Naive thymus-derived CD8-positive, alpha-beta T cell (primary cell): ENCODE measurements around the gene PDE9A. TPM values are rescaled to one million over a fixed set of nuclear protein-coding genes. Genes with fewer than 3 reads are reported as not detected.

Experiments
- ATAC-seq, 2 donors: fragments of 150-1000 bp; cut with Tn5 transposase in 1 of 2; sonication (Bioruptor Pico), chemical (Tn5 transposase) in 1 of 2; 1 replicate in 1 of 2; 2 replicates in 1 of 2; pipeline ENCODE4 v1.10.0; 2021; ENCODE audit warnings: mild to moderate bottlenecking in 2 of 2, moderate library complexity in 2 of 2
- POLR2A ChIA-PET: fragments of 350-600 bp; sonication (Branson Sonifier 250); formaldehyde crosslinking; loops from one replicate; lab custom pipeline; 2021; ENCODE audit warnings: antibody characterized with exemption; lab: Charles Lee
- DNase-seq, 10 donors: peaks; one replicate each; pipeline versions ENCODE4 v3.0.0 to v3.0.0-alpha.2; 2020 to 2022
- H3K27ac Mint-ChIP-seq, 10 donors: one replicate each; pipeline ENCODE4 v1.8.0; 2020 to 2022; ENCODE audit warnings: mild to moderate bottlenecking in 10 of 10, mixed read lengths in 10 of 10, moderate library complexity in 4 of 10, inconsistent platforms in 1 of 10
- H3K27me3 Mint-ChIP-seq, 5 donors: one replicate each; pipeline ENCODE4 v1.8.0; 2021 to 2022; ENCODE audit warnings: mixed read lengths in 5 of 5
- H3K36me3 Mint-ChIP-seq, 3 donors: one replicate each; pipeline ENCODE4 v1.8.0; 2020 to 2022; ENCODE audit warnings: mixed read lengths in 3 of 3, mild to moderate bottlenecking in 2 of 3, inconsistent platforms in 1 of 3
- H3K4me1 Mint-ChIP-seq, 4 donors: one replicate each; pipeline ENCODE4 v1.8.0; 2021 to 2022; ENCODE audit warnings: mixed read lengths in 4 of 4
- H3K4me3 Mint-ChIP-seq, 10 donors: one replicate each; pipeline ENCODE4 v1.8.0; 2020 to 2022; ENCODE audit warnings: mild to moderate bottlenecking in 10 of 10, mixed read lengths in 10 of 10, moderate library complexity in 6 of 10, inconsistent platforms in 1 of 10
- H3K9me3 Mint-ChIP-seq, 9 donors: one replicate each; pipeline ENCODE4 v1.8.0; 2020 to 2022; ENCODE audit warnings: mixed read lengths in 9 of 9, mild to moderate bottlenecking in 3 of 9, inconsistent platforms in 1 of 9, moderate library complexity in 1 of 9
- polyA plus RNA-seq, 3 donors: library from polyadenylated mRNA; unstranded; fragments of 300-500 nt; fragmentation: Illumina TruSeq; gene quantifications; one replicate each; pipeline ENCODE4 v1.2.3, GENCODE V29; 2021
- total RNA-seq, 8 experiments: library from RNA in 2 of 8; stranded (reverse) in 2 of 8; gene quantifications; one replicate each; pipeline ENCODE4 v1.2.3 and lab custom pipeline; 2021 to 2026

The PDE9A gene
- total and polyA plus RNA-seq, 5 experiments from 2014 or later, result 3.6 to 17.1 (median 5.1) TPM

DNA sequence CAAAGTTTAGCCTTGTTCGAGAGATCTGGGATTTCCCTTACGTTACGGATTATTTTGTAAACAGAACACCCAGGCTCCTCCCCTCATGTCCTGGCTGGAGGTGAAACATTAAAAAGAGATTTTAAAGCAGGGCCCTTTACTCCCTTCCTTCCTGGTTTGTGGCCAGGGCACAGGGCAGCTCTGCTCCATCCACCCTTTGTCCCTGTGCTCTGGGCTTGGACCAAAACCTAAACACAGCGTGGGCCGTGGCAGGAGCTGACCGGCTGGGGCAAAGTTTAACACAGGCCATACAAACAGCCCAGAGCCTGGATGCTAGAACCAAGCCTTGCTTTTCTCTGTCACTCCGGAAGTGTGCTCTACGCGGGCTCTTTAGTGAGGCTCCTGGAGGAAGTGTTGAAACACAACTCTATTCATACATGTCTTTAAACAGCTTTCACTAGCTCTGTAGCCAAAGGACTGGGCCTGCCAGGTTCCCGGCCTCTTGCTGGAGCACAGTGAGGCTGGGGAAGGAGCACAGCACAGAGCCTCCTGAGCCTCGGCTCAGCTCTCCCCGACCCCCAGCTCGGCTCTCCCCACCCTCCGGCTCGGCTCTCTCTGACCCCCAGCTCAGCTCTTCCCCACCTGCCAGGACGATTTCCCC, 84.7 kb downstream of the PDE9A start:
- ATAC-seq, result peak; percentile 92
- Mint-ChIP-seq H3K9me3 (no peaks in the 10 kb centered on the region), H3K4me1 (peaks cover 18 to 61% (median 60%) of the 10 kb centered on the region in 4 donors), H3K27ac (peak overlapping the region; percentile 74 to 100 (median 99)), H3K36me3 (peaks cover 7 to 16% (median 14%) of the 10 kb centered on the region in 3 donors), H3K4me3 (peak overlapping the region in 9 of 10 donors; percentile 69 to 87 (median 81)), H3K27me3 (no peaks in the 10 kb centered on the region)
- POLR2A ChIA-PET, result interaction anchor here (0.5 to 3.2 kb wide), 10 partner anchors 9 to 153 kb away, joined by 3 to 40 read pairs (median 5); partner anchors contain the start of gene PDE9A
- DNase-seq, result peak in 7 of 10 donors; percentile 6 to 72 (median 31)

DNA sequence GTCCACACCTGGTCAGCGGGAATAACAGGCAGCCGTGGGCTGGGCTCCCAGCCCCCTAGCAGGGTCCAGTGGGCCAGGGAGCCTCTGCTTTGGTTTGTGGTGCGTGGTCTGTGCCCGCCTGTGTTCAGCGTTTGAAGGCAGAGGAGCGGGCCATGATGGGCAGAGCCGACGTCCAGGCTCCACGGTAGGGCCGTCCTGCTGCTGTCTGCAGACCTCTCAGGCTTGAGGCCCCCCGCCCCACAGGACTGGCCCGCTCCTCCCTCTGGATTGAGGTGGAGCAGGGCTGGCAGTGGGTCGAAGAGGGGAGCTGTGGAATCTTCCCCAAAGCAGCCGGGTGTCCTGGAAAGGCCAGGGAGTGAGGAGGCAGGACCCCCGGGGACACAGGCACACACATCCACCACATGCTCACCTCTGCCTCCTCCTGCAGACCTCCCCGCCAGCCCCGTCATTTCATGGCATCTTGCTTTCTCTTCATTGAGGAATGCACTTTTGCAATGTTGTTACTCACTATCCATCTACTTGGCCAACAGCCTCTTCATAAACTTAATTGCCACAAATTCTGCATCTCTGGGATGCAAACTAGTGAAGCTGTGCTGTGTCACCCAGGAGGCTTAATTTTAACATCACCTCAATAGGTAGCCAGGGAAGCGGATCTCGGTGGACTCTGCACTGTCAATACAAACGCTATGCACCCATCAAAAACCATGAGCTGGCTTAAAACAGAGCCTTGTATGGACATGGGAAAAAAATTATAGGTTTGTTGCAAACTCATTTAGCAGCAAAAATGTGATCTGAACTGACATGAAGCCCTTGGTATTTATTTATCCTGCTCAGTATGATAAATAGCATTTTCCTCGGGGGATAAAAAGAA, 85.9 kb downstream of the PDE9A start:
- Mint-ChIP-seq H3K9me3 (no peaks in the 10 kb centered on the region), H3K27me3 (no peaks in the 10 kb centered on the region), H3K4me1 (peaks cover 10 to 55% (median 51%) of the 10 kb centered on the region in 4 donors), H3K27ac (peak overlapping the region; percentile 65 to 100 (median 99)), H3K4me3 (peak overlapping the region in 3 of 10 donors; percentile 42 to 60 (median 54)), H3K36me3 (peaks cover 4 to 6% (median 6%) of the 10 kb centered on the region in 3 donors)
- POLR2A ChIA-PET, result interaction anchor here (0.6 to 3.2 kb wide), 6 partner anchors 8 to 154 kb away, joined by 3 to 40 read pairs (median 5); no protein-coding TSS in a partner anchor
- ATAC-seq, result no peak
- no peak for DNase-seq

DNA sequence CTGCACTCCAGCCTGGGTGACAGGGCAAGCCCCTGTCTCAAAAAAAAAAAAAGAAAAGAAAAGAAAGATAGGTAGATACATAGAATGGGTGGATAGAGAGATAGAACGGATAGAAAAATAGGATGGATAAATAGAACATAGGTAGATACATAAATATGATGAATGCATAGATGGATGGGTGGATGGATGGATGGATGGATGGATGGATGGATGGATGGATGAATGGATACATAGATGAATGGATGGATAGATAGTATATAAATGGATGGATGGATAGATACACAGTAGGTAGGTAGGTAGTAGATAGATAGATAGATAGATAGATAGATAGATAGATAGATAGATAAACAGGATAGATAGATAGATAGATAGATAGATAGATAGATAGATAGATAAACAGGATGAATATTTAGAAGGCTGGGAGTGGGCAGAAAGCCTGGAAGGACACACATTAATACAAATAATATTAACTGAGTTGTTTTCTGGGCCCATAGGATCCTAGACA, 87.0 kb downstream of the PDE9A start:
- DNase-seq (no peak), ATAC-seq (no peak)
- Mint-ChIP-seq H3K9me3 (no peaks in the 10 kb centered on the region), H3K4me3 (no peak overlapping the region), H3K27me3 (no peaks in the 10 kb centered on the region), H3K36me3 (peaks cover 0 to 3% (median 2%) of the 10 kb centered on the region in 3 donors), H3K27ac (peak overlapping the region in 6 of 10 donors; percentile 4 to 90 (median 57)), H3K4me1 (peaks cover 7 to 52% (median 45%) of the 10 kb centered on the region in 4 donors)
- POLR2A ChIA-PET, result interaction anchor here (1.0 kb wide), 1 partner anchor 56 kb away, joined by 5 read pairs; no protein-coding TSS in a partner anchor

DNA sequence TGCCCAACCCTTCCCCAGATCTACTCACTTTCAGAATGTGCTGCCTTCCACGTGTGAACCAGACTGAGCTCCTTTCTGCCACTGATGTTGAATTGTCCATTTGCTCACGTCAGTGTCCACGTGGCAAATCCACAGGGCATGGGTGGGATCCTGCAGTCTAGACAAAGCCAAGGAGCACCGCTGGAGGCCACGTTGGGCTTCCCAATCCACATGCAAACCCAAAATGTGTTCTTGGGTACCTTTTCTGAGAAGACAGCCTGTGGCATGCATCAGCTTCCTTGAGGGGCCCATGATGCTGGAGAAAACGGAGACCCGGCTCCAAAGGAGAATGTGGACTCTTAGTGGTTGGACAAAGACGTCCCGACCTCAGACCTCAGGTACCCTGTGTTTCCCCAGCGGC, 87.6 kb downstream of the PDE9A start:
- H3K9me3 Mint-ChIP-seq, result no peaks in the 10 kb centered on the region
- no peak for ATAC-seq
- no peaks in the 10 kb centered on the region for H3K27me3 Mint-ChIP-seq
- POLR2A ChIA-PET, result interaction anchor here (1.0 kb wide), 1 partner anchor 56 kb away, joined by 5 read pairs; no protein-coding TSS in a partner anchor
- H3K27ac Mint-ChIP-seq, result peak overlapping the region in 3 of 10 donors; percentile 22 to 61 (median 58)
- H3K4me1 Mint-ChIP-seq, result peaks cover 8 to 51% (median 44%) of the 10 kb centered on the region in 4 donors
- H3K4me3 Mint-ChIP-seq, result no peak overlapping the region
- DNase-seq, result no peak
- peaks cover 0 to 2% (median 1%) of the 10 kb centered on the region in 3 donors for H3K36me3 Mint-ChIP-seq

DNA sequence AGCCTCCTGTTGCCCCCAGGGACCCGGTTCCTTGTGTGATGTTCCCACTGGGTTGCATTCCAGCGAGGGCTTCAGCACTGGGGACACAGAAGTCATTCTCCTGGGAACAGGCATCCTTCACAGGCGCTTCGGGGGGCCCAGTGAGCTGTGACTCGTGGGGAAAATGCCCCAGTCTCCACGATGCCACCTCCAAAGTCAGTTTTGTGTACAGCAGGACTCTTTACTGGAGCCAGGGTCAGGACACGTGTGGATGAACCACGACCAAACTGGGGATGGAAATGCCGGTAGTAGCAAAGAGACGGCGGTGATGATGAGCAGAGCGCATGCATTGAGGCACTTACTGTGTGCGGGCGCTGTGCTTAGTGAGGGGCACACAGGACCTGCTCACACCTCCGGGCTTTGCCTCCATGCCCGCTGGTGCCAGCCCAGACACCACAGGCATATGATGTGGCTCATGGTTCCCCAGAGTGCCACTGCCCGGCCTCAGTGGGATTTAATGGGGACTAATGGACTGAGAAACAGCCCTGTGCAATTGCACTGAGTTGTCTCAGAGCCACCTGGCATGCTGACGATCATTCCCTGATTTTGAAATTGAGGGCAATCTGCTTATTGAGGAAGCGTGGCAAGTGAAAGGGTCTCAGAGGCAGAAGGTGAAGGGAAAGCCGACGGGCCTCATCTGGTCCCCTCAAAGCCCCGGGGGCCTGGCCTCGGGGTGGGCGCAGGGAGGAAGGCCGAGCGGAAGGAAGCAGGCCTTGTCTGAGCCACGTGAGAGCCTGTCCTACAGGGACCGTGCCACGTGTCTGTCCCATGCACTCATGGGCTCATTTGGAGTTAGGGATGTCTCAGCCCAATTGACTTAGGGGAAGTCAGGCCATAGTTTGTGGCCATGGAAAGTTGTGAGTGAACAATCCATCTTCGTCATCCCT, 91.4 kb downstream of the PDE9A start:
- no peaks in the 10 kb centered on the region for H3K27me3 Mint-ChIP-seq
- H3K27ac Mint-ChIP-seq, result peak overlapping the region; percentile 32 to 91 (median 75)
- peak overlapping the region in 3 of 10 donors; percentile 7 to 55 (median 20) for H3K4me3 Mint-ChIP-seq
- POLR2A ChIA-PET, result interaction anchor here (1.7 to 4.8 kb wide), 2 partner anchors 37 to 129 kb away, joined by 4 to 85 read pairs; no protein-coding TSS in a partner anchor
- H3K4me1 Mint-ChIP-seq, result peaks cover 15 to 46% (median 36%) of the 10 kb centered on the region in 4 donors
- no peak for ATAC-seq
- H3K36me3 Mint-ChIP-seq, result peaks cover 0 to 6% (median 0%) of the 10 kb centered on the region in 3 donors
- no peak for DNase-seq
- no peaks in the 10 kb centered on the region for H3K9me3 Mint-ChIP-seq

DNA sequence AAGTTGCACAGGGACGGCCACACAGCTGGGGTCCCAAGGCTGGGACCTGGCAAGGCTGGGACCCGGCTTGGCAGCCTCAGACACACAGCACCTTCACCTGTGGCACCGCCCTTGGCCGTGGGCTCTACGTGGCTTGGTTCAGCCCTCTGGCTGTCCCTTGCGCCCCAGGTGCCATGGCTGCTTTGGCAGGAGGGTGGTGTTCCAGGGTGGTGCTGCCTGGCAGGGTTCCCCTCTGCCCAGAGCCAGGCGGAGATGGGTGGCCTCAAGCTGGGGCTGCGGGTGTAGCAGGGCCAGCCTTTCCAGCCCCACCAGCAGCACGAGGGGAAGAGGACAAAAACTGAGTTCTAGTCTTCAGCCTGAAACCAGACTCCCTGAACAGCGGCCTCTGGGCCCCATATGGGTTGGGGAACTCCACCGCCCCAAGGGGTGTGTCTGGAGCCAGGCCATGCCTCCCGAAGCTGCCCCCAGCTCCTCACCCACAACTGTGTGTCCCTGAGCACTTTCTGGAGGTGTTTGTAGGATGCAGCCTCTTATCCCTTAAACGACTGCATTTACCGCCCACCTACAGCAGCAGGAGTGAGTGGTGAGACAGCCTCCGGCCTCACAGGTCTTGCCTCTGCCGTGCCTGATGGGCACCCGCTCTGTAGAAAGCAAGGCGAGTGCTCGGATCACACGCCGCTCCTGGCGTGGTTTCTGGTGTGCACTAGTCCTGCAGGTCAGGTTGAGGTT, 92.3 kb downstream of the PDE9A start:
- peak; percentile 3 to 15 for ATAC-seq
- Mint-ChIP-seq H3K27me3 (no peaks in the 10 kb centered on the region), H3K27ac (peak overlapping the region; percentile 95 to 100 (median 98)), H3K9me3 (no peaks in the 10 kb centered on the region), H3K36me3 (peaks cover 0 to 6% (median 0%) of the 10 kb centered on the region in 3 donors), H3K4me1 (peaks cover 15 to 46% (median 36%) of the 10 kb centered on the region in 4 donors), H3K4me3 (peak overlapping the region; percentile 59 to 88 (median 80))
- peak in 1 of 10 donors; percentile 11 for DNase-seq
- POLR2A ChIA-PET, result interaction anchor here (0.5 to 4.8 kb wide), 10 partner anchors 8 to 341 kb away, joined by 3 to 85 read pairs (median 8); partner anchors contain the start of gene PDE9A

DNA sequence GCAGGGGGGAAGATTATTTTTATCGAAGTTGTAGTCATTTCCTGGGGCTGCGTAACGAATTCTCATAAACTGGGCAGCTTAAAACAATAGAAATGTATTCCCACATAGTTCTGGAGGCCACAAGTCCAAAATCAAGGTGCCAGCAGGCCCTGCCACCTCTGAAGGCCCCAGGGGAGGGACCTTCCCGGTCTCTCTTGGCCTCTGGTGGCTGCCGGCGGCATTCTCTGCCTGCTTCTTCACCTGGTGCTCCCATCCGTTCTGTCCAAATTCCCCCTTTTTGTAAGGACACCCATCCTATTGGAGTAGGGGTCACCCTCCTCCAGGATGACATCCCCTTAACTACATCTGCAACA, 92.8 kb downstream of the PDE9A start:
- DNase-seq (peak in 3 of 10 donors; percentile 15 to 26 (median 16)), ATAC-seq (peak; percentile 7 to 21)
- Mint-ChIP-seq H3K9me3 (no peaks in the 10 kb centered on the region), H3K4me3 (peak overlapping the region; percentile 74 to 88 (median 81)), H3K27me3 (no peaks in the 10 kb centered on the region), H3K4me1 (peaks cover 15 to 46% (median 36%) of the 10 kb centered on the region in 4 donors), H3K36me3 (peaks cover 0 to 8% (median 2%) of the 10 kb centered on the region in 3 donors), H3K27ac (peak overlapping the region; percentile 95 to 100 (median 98))
- POLR2A ChIA-PET, result interaction anchor here (0.5 to 4.8 kb wide), 11 partner anchors 9 to 342 kb away, joined by 3 to 85 read pairs (median 6); partner anchors contain the start of gene PDE9A

DNA sequence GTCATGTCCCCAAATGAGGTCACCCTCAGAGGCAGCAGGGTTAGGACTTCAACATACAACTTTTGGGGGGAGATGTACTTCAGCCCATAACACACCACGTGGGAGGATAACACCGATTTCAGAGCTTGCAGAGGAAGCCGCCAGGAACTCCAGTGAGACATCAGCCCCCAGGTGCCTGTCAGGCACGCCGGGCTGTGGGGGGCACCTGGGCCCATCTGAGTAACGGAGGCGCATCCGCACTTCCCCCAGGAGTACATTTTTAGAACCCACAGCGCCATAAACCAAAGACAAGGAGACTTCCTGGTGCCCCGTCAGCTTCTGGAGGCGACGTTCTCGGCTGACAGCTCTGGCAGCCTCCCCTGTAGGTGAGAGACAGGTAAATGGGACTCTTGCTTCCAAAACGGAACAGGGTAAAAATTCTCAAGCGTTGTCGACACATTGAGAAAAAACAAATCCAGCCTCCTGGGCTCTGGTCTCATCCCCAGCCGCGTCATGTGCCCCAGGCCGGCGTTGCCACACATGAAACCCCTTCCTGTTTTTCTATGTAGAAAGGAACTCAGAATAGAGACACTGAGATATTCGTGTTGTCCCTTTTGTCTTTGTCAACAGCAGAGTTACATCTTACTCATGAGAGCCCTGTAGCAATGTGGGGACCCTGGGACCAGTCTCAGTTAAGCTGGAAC, 93.3 kb downstream of the PDE9A start:
- POLR2A ChIA-PET, result interaction anchor here (0.5 to 4.8 kb wide), 19 partner anchors 9 to 342 kb away, joined by 3 to 85 read pairs (median 6); partner anchors contain the start of gene PDE9A
- H3K36me3 Mint-ChIP-seq, result peaks cover 0 to 8% (median 4%) of the 10 kb centered on the region in 3 donors
- H3K27ac Mint-ChIP-seq, result peak overlapping the region; percentile 95 to 100 (median 98)
- ATAC-seq (peak; percentile 80 to 83), DNase-seq (peak; percentile 30 to 85 (median 64))
- H3K4me3 Mint-ChIP-seq, result peak overlapping the region; percentile 74 to 88 (median 81)
- H3K27me3 Mint-ChIP-seq, result no peaks in the 10 kb centered on the region
- H3K9me3 Mint-ChIP-seq, result no peaks in the 10 kb centered on the region
- peaks cover 15 to 46% (median 36%) of the 10 kb centered on the region in 4 donors for H3K4me1 Mint-ChIP-seq

DNA sequence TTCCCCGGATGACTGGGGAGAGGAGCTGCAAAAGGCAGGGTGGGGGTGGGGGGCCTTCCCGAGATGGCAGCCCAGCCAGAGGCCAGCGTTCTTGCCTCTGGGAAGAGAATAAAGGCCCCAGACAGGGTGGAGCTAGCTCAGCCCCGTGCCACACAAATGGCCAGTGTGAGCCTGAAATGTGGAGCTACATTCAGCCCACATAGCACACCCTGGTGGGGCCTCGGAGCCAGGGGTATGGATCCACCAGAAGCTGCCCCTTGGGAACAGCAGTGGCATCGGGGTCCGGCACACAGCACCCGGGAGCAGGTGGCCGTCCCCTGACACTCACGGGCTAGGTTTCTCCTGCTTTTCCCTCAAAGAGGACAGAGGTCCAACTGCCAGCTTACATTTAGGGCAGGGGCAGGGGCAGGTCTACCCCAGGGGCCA, 93.9 kb downstream of the PDE9A start:
- Mint-ChIP-seq H3K4me3 (peak overlapping the region; percentile 74 to 88 (median 81)), H3K36me3 (peaks cover 0 to 9% (median 7%) of the 10 kb centered on the region in 3 donors), H3K27me3 (no peaks in the 10 kb centered on the region), H3K27ac (peak overlapping the region; percentile 95 to 100 (median 98)), H3K4me1 (peaks cover 15 to 46% (median 36%) of the 10 kb centered on the region in 4 donors), H3K9me3 (no peaks in the 10 kb centered on the region)
- no peak for DNase-seq
- POLR2A ChIA-PET, result interaction anchor here (0.8 to 4.8 kb wide), 14 partner anchors 9 to 343 kb away, joined by 3 to 85 read pairs (median 8); partner anchors contain the start of gene PDE9A
- peak in 1 of 2 donors; percentile 24 for ATAC-seq
